ENCODE results near the gene SORBS2.
"Not testable (repeated sequence)": the region's sequence is repeated elsewhere in the genome, so short reads cannot be mapped to it uniquely, and the experiment has no call there.

The SORBS2 gene, protein sequence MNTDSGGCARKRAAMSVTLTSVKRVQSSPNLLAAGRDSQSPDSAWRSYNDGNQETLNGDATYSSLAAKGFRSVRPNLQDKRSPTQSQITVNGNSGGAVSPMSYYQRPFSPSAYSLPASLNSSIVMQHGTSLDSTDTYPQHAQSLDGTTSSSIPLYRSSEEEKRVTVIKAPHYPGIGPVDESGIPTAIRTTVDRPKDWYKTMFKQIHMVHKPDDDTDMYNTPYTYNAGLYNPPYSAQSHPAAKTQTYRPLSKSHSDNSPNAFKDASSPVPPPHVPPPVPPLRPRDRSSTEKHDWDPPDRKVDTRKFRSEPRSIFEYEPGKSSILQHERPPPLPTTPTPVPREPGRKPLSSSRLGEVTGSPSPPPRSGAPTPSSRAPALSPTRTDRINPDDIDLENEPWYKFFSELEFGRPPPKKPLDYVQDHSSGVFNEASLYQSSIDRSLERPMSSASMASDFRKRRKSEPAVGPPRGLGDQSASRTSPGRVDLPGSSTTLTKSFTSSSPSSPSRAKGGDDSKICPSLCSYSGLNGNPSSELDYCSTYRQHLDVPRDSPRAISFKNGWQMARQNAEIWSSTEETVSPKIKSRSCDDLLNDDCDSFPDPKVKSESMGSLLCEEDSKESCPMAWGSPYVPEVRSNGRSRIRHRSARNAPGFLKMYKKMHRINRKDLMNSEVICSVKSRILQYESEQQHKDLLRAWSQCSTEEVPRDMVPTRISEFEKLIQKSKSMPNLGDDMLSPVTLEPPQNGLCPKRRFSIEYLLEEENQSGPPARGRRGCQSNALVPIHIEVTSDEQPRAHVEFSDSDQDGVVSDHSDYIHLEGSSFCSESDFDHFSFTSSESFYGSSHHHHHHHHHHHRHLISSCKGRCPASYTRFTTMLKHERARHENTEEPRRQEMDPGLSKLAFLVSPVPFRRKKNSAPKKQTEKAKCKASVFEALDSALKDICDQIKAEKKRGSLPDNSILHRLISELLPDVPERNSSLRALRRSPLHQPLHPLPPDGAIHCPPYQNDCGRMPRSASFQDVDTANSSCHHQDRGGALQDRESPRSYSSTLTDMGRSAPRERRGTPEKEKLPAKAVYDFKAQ (N-terminal part only)

DNA sequence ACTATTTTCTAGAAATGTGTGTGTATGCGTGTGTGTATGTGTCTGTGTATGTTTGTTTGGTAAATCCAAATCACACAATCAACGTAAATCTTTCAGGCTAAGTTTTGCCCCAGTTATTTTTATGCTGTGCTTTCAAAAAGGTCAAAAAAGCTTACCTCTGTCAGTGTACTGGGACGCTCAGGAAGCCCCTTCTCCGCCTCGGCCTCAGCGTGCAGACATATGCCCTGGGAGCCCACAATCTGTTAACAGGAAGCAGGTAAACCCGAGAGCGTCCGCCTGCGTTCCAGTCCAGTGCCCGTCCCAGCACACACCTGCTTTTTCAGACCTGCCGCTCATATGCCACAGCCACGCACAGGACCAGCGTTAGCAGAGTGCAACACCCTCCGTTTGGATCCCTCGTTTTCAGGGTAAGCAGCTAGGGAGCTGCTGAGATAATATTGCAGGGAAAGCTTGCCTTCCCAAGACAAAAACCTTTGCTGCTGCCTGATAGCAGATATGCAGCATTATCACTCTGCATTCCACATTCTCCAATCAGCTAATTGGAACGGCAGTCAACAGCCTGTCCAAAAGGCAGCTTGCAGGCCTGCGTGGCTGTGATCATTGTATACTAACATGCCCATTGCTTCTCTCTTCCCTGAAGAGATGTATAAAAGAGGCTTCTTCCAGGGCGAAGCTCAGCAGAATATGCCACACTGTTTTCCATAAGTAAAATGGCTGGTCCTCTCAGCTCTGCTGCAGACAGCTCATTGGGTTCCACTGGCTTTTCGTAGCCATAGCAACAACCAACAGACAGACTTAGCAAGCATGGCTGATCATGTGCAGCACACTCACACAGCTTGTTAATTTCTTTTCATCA, at the start of gene SORBS2:
Gene SORBS2 (minus strand): TSS at position 686 of the 856 bp plus-strand sequence. CDS start 121,623 bp downstream, outside the sequence.
- DNase-seq: peak; percentile 13

DNA sequence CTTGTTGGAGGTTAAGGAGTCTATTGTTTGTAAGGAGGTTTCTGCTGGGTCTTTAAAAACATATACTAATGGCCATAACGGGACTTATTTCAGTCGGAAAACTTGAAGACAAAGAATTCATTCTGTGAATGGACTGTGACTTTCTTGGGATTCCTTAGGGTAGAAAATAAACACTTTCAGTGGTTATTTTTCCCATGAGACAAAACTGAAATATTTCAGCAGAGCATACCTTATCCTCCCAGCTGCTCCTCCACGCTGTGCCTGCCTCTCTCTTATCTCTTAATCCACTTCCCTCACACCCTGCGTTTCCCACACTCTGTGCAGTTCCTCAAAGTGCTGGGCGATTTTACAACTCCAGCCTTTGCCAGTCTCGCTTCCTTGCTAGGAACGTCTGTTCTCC, 47.1 kb upstream of the SORBS2 start:
- DNase-seq: no peak

GRCh38 chr4:185857561-185857960, 45.6 kb upstream of the SORBS2 start:
- DNase-seq: not testable (repeated sequence)

- DNase-seq: no peak
These were observed 41.8 kb upstream of the SORBS2 start for GRCh38 chr4:185853841-185854240.

DNA sequence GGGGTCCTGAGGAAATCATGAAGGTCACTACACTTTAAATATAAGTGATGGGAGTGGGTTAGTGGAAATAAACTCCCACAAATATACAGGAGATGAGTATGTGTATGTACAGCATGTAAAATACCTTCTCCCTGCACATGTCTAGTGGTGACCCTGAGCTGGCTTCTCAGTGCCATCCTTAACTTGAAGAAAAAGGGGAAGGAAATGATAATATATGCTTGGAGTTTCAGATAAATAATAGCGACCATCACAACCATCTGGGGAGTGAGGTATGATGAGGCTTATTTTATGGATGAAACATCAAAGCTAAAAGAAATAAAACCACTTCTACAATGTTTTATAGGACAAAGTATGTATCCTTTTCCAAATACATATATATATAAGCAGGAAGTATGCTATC, 41.0 kb upstream of the SORBS2 start:
- no peak for DNase-seq

DNA sequence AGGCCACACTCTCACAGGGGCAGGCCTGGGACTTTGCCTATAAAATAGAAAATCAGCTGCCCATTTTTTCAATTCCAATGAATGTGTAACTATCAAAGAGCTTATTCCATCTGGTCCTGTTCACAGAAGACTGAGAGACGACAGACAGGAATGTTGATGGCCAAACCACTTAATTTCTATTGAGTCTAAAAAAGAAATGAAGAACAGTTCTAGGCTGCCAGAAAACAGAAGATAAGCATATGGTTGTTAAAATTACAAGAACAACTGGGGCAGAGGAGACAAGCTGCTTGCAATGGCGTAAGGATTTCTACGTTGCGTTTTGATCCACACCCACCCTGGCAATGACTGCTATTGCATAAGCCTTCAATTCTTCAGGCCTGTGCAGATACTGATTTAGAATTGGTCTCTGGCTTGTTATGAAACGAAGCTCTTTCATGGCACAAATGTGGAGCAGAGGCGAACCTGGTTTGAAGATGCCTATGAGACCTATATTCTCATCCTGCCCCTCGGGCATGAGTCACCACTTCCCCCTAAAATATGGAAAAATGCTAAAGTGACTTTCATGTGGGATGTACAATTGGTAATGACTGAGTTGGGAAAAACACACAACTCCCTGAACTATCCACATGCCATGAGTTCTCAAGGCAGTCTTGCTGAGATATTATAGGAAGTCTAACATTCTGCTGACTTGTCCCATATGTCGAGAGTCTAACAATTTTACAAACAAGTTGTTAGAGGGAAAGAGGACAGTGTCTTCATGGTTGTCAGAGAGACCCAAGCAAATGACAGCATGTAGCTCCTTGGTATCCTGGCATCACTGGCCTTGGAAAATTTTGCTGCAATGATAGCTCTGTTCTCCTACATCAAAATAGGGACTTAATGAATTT, 37.9 kb upstream of the SORBS2 start:
- DNase-seq: peak; percentile 66

DNA sequence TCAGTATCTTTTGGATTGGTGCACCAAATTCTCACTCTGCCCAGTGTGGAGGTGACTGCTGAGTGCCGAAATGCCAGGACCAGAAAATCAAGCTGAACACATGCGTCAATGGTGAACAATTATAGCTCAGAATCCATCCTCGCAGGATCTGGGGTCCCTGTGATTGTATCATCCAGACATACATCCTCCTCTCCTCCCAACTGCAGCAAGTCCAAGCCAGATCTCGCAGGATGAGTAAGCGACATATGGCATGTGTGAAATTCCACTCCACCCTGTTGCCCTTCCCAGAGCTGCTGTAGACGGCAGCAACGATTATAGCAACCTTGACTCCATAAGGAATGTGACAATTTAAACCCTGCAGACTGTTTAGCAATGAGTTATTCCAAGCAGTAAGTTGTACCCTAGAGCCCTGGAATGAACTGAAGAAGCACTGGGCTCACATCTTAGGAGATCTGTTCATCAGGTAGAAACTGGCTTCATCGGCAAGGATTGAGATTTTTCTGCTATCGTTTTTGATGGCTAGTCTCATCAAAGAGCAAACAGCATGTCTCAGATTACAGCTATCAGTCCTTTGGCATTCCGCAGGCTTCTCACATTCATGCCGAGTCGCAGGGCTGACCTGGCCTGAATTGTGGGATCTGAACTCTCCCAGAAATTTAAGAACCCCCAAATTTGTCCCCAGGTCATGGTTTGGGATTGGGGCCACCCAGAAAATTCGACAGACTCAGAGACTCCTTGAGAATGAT, 35.5 kb upstream of the SORBS2 start:
- DNase-seq: peak; percentile 44

GRCh38 chr4:185846505-185847150, 34.6 kb upstream of the SORBS2 start:
- DNase-seq: no peak

DNA sequence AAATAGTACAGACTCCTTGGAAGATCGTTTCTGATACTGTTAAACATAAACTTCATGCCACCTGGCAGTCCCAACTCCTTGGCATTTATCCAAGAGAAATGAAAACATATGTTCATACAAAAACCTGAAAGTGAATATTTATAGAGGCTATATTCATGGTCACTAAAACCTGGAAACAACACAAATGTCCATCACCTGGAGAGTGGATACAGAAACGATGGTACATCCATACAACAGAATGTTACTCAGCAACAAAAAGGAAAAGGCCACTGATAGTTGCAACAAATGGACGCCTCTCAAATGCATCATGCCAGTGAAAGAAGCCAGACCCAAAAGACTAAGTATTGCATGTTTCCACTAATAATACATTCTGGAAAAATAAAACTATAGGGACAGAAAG, 34.0 kb upstream of the SORBS2 start:
- DNase-seq: no peak

DNA sequence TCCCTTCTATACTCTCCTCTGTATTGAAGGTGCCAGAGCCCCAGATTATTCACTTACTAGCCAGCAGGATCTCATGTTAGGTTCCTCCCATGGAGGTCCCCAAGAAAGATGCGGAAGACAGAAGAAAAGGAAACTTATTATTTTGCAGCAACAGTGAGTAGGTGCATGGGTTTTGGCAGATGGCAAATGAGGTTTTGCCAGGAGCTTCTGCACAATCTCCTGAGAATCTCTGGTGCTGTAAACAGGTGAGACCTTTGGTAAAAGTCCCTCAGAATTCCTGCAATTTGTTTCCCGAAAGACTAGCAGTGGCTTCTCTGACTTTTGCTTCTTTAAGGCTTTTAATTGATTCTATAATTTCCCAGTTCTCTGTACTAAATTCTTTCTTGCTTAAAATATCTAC, 29.5 kb upstream of the SORBS2 start:
- no peak for DNase-seq

- no peak for DNase-seq
These were observed 29.0 kb upstream of the SORBS2 start for GRCh38 chr4:185840953-185841352.

- DNase-seq: no peak
These were observed 28.2 kb upstream of the SORBS2 start for GRCh38 chr4:185840201-185840600.

GRCh38 chr4:185839770-185840169, 27.8 kb upstream of the SORBS2 start:
- no peak for DNase-seq

GRCh38 chr4:185839194-185839712, 27.3 kb upstream of the SORBS2 start:
- no peak for DNase-seq

DNA sequence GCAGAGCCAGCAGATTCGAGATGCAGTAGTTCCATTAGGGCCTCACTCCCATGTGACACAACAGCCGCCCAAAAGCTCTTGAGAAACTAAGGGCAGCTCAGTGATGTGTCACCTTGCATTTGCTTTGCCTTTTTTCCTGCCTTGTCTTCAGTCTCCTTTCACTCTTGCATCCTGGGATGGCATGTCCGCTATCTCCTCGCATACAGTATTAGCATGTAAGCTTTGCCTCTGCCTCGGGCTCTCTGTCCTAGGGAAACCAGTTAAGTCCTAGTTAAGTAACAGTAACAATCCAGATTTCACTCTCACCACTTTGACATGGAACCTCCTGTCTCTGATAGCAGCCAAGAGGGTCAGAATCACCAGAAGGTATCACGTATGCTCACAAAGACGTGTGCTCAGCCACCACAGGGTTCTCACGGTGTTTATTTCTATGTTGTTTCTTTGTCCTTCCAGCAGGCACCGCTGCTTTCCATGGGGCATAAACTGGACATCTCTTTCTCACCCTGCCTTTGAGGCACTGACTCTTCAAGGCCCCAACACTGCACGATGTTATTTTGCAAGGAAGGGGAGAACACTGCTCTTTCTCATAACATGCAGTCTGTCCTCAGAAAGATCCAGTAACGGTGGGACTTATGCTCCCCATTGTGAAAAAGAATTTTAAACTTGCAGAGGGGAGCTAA, 26.7 kb upstream of the SORBS2 start:
- DNase-seq: no peak

DNA sequence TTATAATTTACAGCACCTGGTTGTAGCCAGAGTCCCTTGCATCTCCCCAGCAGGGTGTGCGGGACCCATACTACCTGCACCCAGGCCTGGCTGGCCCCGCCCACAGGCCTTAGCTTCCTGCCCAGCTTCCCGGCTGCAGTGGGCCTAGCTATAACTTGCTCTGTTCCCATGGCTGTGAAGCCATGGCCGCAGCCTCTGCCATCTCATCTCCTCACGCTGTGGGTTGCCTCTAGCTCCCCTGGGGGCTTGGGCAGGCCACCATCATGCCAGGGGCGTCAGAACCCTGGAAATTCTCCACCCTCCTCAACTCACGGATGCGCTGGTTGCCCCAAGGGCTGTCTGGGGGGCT, 26.1 kb upstream of the SORBS2 start:
- DNase-seq: no peak

- no peak for DNase-seq
These were observed 25.6 kb upstream of the SORBS2 start for GRCh38 chr4:185837415-185838103.

- no peak for DNase-seq
These were observed 24.5 kb upstream of the SORBS2 start for GRCh38 chr4:185836241-185837084.

All from DMS 273 treated with DMSO at 0.1 percent for 48 hours (cell line).